Parathyroid adenoma (tissue), 2 donors: Measurements from ENCODE around the gene MEF2D.

Experiments used
- H2AFZ ChIP-seq: fragments of 300-600 bp; sonication (generic); one replicate; pipeline ENCODE4 v1.7.0; 2017; ENCODE audit warnings: antibody characterized with exemption, mild to moderate bottlenecking
- H3K27ac ChIP-seq: fragments of 300-600 bp; sonication (generic); one replicate; pipeline ENCODE4 v1.7.0; 2017
- H3K27me3 ChIP-seq: fragments of 300-600 bp; sonication (generic); one replicate; pipeline ENCODE4 v1.7.0; 2017; ENCODE audit warnings: low read length; ENCODE audit not compliant: control insufficient read depth, insufficient read depth
- H3K36me3 ChIP-seq: fragments of 300-600 bp; sonication (generic); one replicate; pipeline ENCODE4 v1.7.0; 2017; ENCODE audit warnings: low read length; ENCODE audit not compliant: control insufficient read depth, insufficient read depth
- H3K4me1 ChIP-seq: fragments of 300-600 bp; sonication (generic); one replicate; pipeline ENCODE4 v1.7.0; 2017; ENCODE audit warnings: control low read depth
- H3K4me2 ChIP-seq: fragments of 300-600 bp; sonication (generic); one replicate; pipeline ENCODE4 v1.7.0; 2017; ENCODE audit warnings: low read length
- H3K4me3 ChIP-seq: fragments of 300-600 bp; sonication (generic); one replicate; pipeline ENCODE4 v1.7.0; 2017; ENCODE audit warnings: low read depth, low read length
- H3K79me2 ChIP-seq: fragments of 300-600 bp; sonication (generic); one replicate; pipeline ENCODE4 v1.7.0; 2017; ENCODE audit warnings: control low read depth
- H3K9ac ChIP-seq: fragments of 300-600 bp; sonication (generic); one replicate; pipeline ENCODE4 v1.7.0; 2017; ENCODE audit warnings: mild to moderate bottlenecking
- H3K9me3 ChIP-seq: fragments of 300-600 bp; sonication (generic); one replicate; pipeline ENCODE4 v1.7.0; 2017; ENCODE audit warnings: low read length; ENCODE audit not compliant: control insufficient read depth
- TF ChIP-seq, protein P1 (sequence below): fragments of 300-600 bp; sonication (generic); IDR thresholded peaks from one replicate; pipeline ENCODE4 v1.7.0; 2017; ENCODE audit warnings: antibody characterized with exemption, mild to moderate bottlenecking
- donor health status: primary hyperparathyroidism.

The MEF2D gene

DNA sequence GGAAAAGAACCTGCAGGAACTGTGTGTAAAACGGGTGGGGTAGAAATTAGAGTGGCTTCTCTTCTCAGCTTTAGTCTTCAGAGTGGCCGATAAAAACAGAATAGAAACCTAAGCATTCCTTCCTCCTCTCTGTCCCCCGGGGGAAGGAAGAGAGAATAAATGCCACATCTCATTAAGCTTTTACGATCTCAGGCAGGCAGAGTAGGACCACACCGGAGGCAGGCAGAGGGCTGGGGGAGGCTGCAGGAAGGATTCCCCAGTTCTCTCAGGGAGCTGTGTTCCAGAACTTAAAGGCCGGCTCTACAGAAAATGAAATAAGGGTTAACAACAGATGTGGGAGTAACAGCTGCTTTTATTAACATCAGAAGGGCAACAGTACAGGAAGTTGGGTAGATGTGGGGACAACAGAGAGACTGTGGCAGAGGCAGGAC lies 24.5 kb upstream of the MEF2D start:
- Histone ChIP-seq H3K4me3 (no peak overlapping the region), H2AFZ (no peak overlapping the region), H3K9me3 (no peaks in the 10 kb centered on the region), H3K27me3 (no peaks in the 10 kb centered on the region), H3K9ac (no peak overlapping the region), H3K27ac (no peak overlapping the region), H3K36me3 (no peaks in the 10 kb centered on the region), H3K4me2 (no peak overlapping the region), H3K4me1 (no peaks in the 10 kb centered on the region), H3K79me2 (no peaks in the 10 kb centered on the region)
- TF ChIP-seq, protein P1, sequence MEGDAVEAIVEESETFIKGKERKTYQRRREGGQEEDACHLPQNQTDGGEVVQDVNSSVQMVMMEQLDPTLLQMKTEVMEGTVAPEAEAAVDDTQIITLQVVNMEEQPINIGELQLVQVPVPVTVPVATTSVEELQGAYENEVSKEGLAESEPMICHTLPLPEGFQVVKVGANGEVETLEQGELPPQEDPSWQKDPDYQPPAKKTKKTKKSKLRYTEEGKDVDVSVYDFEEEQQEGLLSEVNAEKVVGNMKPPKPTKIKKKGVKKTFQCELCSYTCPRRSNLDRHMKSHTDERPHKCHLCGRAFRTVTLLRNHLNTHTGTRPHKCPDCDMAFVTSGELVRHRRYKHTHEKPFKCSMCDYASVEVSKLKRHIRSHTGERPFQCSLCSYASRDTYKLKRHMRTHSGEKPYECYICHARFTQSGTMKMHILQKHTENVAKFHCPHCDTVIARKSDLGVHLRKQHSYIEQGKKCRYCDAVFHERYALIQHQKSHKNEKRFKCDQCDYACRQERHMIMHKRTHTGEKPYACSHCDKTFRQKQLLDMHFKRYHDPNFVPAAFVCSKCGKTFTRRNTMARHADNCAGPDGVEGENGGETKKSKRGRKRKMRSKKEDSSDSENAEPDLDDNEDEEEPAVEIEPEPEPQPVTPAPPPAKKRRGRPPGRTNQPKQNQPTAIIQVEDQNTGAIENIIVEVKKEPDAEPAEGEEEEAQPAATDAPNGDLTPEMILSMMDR = no peak

DNA sequence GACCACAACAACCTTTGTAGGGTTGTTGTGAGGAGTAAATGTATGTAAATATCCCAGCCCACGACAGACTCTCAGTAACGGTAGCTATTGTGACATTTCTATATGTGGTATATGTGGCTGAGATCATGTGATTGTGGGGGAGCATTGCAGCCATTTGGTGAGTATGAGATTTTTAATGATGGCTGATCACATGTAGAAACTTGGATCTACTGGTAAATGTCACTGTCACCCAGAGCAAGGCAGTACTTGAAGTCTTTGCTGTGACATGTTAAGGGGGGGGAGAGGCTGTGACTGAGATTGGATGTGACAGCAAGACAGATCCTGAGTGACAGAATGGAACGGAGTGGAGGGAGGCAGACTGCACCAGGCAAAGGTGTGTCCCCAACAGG lies 23.9 kb upstream of the MEF2D start:
- no peak overlapping the region for H3K9ac ChIP-seq
- no peak overlapping the region for H3K4me3 ChIP-seq
- H3K27ac ChIP-seq = no peak overlapping the region
- no peaks in the 10 kb centered on the region for H3K9me3 ChIP-seq
- H3K27me3 ChIP-seq = no peaks in the 10 kb centered on the region
- no peaks in the 10 kb centered on the region for H3K79me2 ChIP-seq
- TF ChIP-seq, protein P1 = no peak
- H3K36me3 ChIP-seq = no peaks in the 10 kb centered on the region
- H2AFZ ChIP-seq = no peak overlapping the region
- no peaks in the 10 kb centered on the region for H3K4me1 ChIP-seq
- H3K4me2 ChIP-seq = no peak overlapping the region

DNA sequence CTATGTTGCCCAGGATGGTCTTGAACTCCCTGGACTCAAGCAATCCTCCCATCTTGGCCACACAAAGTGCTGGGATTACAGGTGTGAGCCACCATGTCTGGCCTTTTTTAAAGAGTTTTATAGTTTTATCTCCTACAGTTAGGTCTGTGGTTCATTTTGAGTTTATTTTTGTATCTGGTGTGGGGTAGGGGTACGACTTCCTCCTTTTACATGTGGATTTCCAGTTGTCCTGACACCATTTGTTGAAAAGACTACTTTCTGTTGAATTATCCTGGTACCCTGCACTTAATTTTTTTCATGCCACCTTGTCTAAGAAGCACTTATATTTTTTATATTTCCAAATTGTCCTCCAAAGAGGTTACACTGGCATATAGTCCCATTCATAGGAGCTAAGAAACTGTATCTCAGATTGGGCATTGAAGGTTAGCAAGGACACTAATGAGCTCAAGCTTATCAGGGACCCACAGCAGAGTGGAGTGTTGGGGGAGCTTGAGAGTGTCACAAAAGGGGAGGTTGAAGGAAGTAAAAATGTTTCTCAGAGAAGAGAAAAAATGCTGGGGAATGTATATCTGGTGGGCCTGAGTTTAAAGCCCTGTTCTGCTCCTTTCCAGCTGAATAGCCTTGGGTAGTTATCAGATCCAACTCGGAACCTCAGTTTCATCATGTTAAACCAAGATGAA lies 23.4 kb upstream of the MEF2D start:
- Histone ChIP-seq H3K79me2 (no peaks in the 10 kb centered on the region), H3K4me1 (no peaks in the 10 kb centered on the region), H3K27me3 (no peaks in the 10 kb centered on the region), H3K9ac (no peak overlapping the region), H3K27ac (no peak overlapping the region), H3K4me2 (no peak overlapping the region), H3K4me3 (no peak overlapping the region), H2AFZ (no peak overlapping the region), H3K36me3 (no peaks in the 10 kb centered on the region), H3K9me3 (no peaks in the 10 kb centered on the region)
- TF ChIP-seq, protein P1 = no peak

DNA sequence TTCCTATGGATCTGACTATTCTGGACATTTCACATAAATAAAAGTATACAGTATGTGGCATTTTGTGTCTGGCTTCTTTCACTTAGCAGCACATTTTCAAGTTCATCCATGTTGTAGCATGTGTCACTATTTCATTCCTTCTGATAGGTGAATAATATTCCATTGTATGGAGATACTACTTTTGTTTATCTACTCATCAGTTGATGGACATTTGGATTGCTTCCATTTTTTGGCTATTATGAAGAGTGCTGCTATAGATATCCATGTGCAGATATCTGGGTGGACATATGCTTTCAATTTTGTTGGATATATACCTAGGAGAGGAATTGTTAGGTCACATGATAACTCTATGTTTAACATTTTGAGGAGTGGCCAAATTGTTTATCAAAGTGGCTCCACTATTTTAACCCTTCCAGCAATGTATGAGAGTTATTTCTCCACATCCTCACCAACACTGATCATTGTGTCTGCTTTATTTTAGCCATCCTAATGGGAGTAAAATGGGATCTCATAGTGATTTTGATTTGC lies 21.9 kb upstream of the MEF2D start:
- Histone ChIP-seq H3K4me3 (no peak overlapping the region), H3K4me1 (no peaks in the 10 kb centered on the region), H3K9me3 (no peaks in the 10 kb centered on the region), H3K79me2 (no peaks in the 10 kb centered on the region), H2AFZ (no peak overlapping the region), H3K4me2 (no peak overlapping the region), H3K27me3 (no peaks in the 10 kb centered on the region), H3K9ac (no peak overlapping the region), H3K36me3 (no peaks in the 10 kb centered on the region), H3K27ac (no peak overlapping the region)
- TF ChIP-seq, protein P1 = no peak

DNA sequence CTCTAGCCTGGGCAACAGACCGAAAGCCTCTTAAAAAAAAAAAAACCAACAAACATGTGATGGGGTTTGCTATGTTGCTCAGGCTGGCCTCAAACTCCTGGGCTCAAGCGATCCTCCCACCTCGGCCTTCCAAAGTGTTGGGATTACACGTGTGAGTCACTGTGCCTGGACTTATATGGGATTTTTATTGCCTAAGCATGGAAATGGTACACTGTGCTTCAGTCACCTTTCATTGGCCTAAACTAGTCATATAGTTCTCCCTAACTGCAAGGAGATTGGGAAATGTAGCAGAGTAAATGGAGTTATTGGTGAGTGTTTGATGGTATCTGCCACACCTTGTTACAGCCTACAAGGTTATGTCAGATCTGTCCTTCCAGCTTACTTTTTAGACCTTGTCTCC lies 17.2 kb upstream of the MEF2D start:
- Histone ChIP-seq H3K4me3 (no peak overlapping the region), H3K9ac (no peak overlapping the region), H2AFZ (no peak overlapping the region), H3K79me2 (no peaks in the 10 kb centered on the region), H3K4me2 (no peak overlapping the region), H3K27ac (no peak overlapping the region), H3K27me3 (no peaks in the 10 kb centered on the region), H3K9me3 (no peaks in the 10 kb centered on the region), H3K36me3 (no peaks in the 10 kb centered on the region), H3K4me1 (no peaks in the 10 kb centered on the region)
- TF ChIP-seq, protein P1 = no peak
